HG03439 (cell line): Measurements from ENCODE around the gene RFX2.

Source experiments
- ATAC-seq: cut with Tn5 transposase; IDR thresholded peaks from one replicate; pipeline ENCODE4 v1.9.1; 2021; ENCODE audit warnings: mild to moderate bottlenecking, moderate library complexity; ENCODE audit not compliant: unreplicated experiment

The RFX2 gene

DNA sequence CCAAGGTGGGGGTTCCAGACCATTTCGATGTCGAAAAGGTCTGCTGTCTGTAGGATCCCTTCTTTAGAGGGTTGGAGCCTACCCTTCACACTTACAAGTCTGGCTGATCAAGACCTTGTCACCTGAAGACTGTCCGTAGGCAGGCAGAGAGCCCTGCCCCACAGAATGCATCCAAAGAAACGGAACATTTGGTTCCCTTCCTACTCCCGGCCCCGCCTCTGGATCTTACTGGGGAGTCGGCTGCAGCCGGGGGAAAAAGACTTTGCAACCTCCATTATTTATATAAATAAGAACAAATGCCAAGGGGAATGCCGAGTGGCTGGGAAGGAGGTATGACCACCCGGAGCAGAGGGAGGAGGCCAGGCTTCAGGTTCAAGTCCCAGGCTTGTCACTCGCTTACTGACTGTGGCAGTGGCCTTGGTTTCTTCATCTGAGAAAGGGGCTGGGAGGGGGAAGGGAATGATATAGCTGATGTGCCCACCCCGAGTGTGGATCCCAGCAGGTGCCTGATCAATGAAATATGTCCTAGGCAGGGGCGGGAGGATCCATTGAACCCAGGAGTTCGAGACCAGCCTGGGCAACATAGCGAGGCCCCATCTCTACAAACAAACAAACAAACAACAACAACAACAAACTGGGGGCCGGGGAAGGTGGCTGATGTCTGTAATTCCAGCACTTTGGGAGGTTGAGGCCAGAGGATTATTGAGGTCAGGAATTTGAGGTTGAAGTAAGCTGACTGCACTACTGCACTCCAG, 48.7 kb downstream of the RFX2 start:
- no peak for ATAC-seq

DNA sequence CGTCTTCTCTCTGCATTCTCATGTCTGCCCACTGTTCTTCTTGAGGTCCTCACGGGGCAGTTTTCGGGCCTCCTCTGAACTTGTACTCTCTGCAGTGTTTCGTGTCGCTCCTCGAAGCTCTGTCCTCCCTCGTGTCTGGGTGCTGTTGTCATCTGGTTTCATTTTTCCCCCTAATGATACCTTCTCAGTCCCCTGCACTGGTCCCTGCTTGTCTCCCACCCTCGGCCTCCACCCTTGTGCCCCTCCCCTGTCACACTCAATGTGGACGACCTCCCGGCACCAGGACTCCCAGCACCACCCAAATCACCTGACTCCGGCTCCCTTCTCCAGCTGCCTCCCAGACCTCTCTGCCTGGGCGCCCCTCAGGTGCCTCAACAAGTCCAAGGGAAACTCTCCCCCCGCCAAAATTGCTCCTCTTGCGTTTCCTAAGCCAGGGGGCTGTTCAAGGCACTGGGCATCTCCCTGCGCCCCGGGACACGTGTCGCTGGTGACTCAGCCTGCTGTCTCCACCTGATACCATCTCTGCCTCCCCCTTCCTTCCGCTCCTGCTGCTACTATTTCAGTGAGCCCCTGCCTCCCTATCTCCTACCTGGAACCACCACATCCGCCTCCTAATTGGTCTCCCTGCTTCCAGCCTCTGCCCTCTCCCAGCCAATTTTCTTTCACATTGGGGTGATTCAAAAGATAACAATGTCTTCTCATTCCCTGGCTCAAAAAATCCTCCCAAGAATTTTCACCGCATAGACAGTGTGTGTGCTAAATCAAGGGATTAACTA, 49.5 kb downstream of the RFX2 start:
- no peak for ATAC-seq

DNA sequence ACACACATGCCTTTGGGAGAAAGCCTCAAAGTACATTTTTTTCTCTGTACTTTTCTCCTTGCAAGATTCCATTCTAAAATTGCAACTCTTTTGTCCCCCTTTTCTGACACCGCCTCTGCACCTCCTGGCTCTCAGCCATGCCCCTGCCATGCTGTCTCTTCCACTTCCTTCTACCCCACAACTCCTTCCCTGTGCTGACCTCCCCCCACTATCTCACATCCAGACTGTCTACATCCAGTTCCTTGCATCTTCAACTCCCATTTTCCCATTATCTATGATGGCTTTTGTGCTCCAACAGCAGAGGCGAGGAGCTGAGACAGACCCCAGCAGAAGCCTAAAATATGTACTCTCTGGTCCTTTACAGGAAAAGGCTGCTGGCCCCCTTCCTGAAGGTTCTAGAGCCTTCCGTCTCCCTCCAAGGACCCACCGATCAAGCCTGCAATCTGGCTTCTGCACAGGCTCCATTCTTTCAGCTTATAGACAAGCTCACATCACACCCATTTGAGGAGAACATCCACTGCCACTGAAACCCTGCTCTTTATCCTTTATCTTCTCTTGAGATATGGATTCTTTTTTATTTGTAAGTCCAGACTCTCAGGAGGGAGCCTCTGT, 50.2 kb downstream of the RFX2 start:
- no peak for ATAC-seq

DNA sequence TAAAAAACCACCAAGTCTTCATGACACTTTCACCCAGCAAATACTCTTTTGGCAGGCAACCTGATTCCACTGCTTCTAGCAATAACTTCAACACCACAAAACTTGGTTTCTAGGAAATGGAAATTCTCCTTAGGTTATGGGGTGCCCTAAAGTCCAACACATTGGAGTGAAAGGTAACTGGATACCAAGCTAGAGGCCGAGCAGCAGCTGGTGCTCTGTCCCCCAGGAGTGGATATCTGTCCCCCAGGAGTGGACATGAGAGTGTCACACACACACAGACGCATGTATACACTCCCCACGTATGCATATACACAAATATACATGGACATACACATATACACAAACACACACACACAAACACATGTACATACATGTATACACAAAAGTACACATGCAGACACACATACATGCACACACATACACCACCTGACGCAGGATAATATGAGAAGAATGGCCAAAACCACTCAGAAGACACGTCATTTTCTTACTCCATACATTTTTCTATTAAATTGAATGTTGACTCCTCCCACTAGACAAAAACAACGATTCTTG, 50.8 kb downstream of the RFX2 start:
- no peak for ATAC-seq

DNA sequence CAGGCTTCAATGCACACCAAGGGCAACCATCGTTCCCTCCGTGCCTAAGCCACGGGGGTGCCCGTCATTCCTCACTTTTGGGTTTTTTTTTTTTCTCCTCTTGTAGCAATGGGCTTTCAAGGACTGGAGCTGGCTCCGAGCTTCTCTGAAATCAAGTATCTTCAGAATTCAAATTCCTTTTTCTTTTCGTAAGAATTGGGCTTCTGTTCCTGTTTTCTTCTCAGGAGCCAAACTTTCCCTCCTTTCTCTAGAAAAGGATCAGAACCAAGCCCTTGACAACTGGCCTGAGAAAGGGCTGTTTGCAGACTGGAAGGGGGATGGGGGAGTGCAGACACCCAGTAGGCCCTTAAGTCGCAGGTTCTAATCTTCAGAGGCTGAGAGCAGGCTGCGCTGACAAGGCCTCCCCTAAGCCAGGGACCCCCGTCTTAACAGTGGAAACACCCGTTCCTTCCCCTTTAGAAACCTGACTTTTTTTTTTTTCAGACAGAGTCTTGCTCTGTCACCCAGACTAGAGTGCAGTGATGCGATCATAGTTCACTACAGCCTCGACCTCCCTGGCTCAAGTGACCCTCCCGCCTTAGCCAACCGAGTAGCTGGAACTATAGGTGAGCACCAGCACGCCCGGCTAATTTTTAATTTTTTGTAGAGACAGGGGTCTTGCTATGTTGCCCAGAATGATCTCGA, 51.6 kb downstream of the RFX2 start:
- no peak for ATAC-seq

DNA sequence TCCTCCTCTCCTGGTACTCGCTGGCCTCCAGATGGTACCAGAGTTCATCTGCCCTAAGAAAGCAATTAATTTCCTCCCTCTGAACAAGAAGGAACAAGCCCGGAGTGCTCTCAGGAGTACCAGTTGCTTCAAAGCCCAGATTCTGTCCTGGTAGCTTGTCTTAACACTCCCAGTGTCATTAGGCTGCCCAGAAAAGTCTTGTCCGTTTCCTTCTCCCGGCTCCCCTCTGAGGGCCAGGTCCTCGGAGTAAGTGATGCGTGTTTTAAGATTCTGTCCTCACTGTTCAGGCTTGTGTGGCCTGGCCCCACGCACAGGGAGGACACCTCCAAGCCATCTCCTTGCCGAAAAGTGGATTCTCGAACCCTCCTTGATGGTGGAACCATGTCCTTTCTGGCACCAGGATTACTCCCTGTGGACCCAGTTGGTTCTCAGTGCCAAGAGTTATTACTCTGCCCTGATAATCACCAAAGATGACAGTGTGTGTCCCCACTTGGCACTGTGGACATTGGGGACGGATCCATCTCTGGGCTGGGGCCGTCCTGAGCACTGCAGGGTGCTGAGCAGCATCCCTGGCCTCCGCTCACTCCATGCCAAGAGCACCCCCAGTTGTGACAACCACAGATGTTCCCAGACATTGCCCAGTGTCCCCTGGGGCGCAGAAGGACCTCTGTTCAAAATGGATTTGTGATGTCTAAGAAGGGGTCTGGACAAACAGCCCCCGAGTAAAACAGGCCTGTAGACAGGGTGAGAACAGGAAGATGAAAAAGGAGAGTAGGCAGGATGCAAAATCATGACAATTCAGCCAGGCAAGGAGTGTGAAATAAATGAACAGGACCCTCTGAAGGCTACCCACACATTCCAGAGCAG, 52.4 kb downstream of the RFX2 start:
- no peak for ATAC-seq

DNA sequence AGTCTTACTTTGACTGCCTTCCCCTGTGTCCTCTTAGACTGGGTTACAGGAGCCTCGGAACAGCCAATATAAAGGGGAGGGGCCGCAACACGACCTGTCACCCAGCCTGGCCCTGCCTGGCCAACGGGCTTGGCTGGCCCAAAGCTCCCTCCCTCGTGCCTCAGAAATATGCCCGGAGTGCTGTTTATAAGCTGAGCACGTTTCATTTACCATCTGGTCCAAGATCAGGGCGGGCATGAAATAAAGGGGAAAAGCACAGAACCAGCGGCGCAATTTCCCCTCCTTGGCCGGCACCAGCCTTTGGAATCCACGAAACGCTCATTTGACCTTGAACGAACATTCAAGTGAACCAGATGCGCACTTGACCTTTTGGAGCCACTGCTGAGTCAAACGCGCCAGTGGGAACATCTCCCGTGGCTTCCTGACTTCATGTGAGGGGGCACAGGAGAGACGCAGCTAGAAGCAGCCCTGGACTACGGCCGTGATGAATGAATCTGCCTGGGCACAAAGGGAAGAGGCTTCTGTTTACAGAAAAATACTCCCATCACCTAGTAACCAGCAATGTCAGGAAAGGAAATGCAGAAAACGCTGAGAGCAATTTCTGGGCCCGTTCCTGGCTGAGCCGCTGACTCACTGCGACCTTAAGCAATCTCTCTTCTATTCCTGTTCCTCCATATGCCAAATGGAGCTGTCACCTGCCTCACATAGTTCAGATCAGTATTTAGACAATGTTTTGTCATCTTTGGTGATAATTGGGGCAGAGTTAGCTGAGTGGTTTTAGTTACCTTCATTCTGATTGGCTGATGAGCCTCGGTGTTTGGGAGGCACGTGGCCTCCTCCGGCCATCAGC, 53.3 kb downstream of the RFX2 start:
- ATAC-seq = no peak

DNA sequence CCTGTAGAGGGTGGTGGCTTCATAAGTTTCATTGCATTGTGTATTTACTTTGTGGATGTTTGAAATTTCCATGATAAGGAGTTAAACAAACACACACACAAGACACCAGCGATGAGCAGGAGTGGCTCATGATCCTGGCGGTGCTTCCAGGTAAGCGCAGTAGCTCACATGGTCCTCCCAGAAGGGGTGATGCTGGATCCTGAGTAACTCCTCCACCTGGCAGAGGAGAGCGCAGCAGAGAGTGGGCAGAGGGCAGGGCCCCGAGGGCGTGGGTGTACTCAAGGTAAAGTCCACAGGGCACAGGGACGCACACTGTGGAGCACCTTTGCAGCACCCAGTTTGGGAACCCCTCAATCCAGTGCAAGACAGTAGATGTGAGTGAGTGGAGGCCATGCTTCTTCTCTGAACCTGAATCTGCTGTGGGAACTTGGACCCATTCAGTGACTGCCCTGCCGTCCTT, 54.0 kb downstream of the RFX2 start:
- no peak for ATAC-seq

DNA sequence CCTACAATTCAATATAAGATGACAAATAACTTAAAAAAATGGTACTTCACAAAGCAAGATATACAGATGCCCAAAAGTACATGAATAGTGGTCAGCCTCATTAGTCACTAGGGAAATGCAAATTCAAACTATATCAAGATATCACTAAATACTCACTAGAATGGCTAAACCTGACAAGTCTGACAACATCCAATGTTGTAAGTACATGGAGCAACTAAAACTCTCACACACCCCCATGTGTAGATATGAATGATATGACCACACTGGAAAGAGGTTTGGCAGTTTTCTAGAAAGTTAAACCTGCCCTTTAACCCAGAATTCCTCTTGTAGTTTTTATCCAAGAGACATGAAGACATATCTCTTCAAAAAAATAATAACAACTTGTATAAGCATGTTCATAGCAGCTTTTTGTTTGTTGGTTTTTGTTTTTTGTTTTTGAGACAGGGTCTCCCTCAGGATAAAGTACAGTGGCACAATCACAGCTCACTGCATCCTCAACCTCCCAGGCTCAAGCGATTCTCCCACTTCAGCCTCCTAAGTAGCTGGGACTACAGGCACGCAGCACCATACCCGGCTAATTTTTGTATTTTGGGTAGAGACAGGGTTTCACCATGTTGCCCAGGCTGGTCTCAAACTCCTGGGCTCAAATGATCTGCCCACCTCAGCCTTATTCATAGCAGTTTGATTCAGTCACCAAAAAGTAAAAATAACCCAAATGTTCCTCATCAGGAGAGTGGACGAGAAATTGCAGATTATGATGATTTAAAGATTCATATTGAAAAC, 55.1 kb downstream of the RFX2 start:
- no peak for ATAC-seq

DNA sequence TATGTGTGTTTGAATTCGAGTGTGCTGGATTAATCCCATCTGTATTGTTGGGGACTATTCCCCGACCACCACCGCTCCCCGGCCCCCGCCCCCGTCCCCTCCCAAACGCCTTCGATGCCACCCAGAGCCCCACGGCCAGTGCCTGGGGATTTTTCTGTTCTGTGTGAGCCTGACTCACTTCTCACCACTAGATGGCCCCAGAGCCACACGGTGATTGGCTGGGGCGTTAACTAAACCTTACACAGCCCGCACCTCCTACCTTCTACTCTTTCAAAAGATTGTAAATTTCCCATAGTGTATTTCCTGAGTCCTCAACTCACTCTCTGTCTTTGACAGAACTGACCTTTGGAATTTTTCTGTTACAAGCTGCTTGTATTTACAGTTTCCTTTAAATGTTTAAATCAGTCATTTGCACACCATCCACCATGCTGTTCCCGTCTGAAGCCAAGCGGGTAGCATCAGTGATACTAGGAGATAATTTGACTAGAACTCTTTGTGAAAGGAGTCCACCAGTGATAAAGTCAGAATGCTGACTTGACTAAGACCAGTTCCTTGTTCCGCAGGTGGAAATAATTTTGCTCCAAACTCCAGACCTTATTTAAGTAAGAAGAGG, 61.4 kb downstream of the RFX2 start:
- ATAC-seq = no peak

DNA sequence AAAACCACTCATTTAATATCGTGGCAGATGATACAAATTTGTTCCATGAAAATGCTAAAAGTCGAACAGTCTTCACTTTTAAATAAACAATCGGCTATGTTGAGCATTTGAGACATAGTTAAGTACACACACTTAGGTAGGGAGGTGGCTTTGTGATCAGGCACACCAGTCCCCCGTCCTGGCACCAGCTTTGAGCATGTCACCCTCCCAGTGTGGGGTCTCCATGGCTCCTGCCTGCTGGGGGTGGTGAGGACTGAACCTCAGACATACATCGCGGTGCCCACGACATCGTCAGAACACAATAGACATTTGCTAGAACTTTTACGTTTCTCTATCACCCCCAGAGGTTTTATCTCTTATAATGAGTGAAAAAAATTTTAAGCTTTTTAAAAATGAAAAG, 62.0 kb downstream of the RFX2 start:
- no peak for ATAC-seq

DNA sequence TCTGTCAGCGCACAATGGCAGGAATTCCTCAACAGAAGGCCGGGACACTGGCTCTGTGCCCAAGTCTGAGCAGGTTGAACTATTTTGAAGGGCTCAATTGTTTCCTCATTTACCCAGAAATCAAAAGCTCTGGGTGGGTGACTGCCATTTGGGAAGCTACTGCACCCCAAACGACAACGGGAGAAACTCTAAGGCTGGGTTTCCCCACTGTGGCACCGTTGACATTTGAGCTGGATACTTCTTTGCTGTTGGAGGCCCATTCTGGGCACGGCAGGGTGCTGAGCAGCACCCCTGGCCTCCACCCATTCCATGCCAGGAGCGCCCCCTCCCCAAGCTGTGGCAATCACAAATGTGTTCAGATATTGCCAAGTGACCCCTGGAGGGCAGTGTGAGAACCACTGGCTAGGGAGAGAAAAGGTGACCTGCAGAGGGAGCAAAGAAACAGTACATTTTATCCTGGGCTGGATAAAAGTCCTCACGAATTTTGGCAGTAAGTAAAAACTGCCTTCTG, 62.5 kb downstream of the RFX2 start:
- no peak for ATAC-seq

DNA sequence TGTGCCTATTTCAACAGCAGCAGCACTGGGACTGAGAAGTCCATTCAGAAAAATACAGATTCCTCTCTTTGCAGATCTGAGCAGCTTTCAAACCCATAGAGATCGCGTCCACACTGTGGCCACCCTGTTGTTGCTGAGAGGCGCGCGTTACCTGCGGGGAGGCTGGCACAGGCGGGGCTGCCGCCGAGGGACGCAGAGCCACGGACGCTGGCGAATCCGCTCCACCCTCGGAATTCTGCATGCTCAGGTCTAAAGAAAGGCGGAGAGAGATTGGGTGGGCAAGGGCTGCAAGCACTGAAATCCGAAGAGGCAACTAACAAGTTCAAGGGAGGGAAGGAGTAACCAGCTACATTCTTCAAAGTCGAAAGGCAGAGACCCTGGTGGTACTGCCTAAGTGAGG, 63.0 kb downstream of the RFX2 start:
- ATAC-seq = no peak

DNA sequence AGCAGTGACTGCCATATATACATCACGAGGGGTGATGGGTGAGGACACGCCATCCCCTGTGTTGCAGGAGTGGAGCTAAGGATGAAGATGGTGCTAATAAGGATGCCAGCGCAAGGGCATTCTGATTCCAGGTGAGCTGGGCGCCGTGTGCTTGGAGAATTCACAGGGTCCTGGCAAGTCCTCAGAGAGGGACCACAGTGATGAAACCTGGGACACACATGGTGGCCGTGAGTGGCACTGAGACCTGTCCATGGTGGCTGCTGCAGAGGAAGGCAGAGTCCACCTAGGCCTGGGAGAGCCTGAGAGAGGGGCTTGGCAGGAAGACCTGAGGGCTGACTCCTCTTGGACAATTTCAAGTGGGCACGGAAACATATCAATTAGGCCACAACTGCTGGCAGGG, 65.2 kb downstream of the RFX2 start:
- no peak for ATAC-seq

DNA sequence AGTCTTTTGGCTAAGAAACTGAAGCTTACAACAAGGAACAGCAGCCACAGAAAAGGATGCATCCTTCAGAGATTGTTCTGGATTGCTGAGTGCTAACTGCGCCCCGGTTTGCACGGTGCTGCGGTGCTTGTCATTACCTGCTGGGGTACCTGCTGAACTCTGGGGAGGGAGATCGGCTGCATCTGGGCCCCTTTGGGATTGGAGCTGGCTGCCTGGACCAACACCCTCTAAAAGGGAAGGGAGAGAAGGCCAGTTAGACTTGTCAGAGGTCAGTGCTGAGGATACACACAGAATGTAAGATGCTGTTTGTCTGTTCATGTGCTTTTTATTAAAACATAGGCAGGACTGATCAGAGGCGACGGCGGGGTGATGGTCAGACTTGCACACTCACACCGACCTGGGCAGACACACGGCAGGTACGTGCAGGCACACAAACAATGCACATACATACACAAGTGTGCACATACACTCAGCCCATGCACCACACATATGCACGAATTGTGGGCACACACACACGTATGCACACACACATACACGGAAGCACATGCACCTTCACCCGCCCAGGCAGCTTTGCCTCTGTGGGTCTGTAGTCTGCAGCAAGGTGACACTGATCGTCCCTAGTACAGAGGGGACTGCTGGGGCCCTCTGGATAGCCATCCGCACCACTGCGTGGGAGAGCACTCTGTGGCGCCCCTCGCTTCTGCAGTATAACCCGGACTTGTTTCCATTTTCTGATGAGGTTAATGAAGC, 66.1 kb downstream of the RFX2 start:
- ATAC-seq = no peak

DNA sequence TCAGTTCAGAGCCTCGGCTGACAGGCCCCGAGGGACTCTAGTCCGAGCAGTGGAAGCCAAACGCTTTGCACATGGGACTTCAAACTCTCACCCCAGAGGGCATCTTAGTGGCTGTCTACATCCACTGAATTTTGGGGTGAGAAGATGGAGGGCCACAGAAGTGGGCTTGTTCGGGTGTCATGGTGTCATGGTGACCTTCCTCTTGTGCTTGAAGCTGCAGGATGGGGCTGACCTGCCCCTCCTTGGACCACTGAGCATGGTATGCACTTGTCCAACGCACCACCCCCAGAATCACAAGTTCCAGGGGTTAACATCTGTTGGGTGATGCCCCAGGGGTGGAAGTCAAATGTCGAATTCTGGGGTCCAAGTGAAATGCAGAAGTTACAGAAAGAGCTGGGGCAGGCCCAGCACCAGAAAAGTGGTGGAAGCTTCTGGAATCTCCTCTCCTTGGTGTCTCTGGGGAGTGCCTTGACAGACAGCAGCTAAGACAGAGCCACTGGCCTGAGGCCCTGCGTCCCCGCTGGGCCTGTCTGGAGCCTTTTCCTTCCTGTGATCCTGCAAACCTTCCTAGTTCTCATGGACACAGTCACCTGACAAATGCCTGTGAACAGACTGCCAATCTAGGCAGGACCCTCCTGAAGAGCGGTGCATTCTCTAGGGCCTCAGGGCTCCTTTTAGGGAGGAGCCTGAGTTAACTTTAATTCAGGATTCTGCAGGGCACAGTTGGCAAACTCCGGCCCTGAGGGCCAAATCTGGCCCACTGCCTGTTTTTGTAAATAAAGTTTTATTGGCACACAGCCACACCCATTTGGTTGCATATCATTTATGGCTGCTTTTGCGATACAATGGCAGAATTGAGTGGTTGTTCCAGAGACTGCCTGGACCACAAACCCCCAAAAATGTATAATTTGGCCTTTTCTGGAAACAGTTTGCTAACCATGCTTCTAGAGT, 67.2 kb downstream of the RFX2 start:
- ATAC-seq = no peak
